Activated CD8-positive, alpha-beta T cell treated with anti-CD3 and anti-CD28 coated beads for 36 hours (primary cell): ENCODE data around the gene ORMDL3. TPM values are rescaled to one million over a fixed set of nuclear protein-coding genes. Genes with fewer than 3 reads are reported as not detected.
"Not testable (repeated sequence)": the region's sequence is repeated elsewhere in the genome, so short reads cannot be mapped to it uniquely, and the experiment has no call there.

Experiments used
- ATAC-seq: fragments of 200-7000 bp; cut with Tn5 transposase; one replicate; pipeline ENCODE4 v1.10.0; 2021; ENCODE audit warnings: mild to moderate bottlenecking, moderate library complexity
- CTCF ChIA-PET: fragments of 350-600 bp; sonication (Branson Sonifier 250); formaldehyde crosslinking; loops from one replicate; lab custom pipeline; 2021; ENCODE audit warnings: antibody characterized with exemption; lab: Charles Lee
- POLR2A ChIA-PET: fragments of 350-600 bp; sonication (Branson Sonifier 250); formaldehyde crosslinking; loops from one replicate; lab custom pipeline; 2021; ENCODE audit warnings: antibody characterized with exemption; lab: Charles Lee
- DNase-seq: peaks from one replicate; pipeline ENCODE4 v3.0.0-alpha.2; 2020
- H3K27ac Mint-ChIP-seq: one replicate; pipeline ENCODE4 v1.8.0; 2021; ENCODE audit warnings: mild to moderate bottlenecking, mixed read lengths
- H3K27me3 Mint-ChIP-seq: one replicate; pipeline ENCODE4 v1.8.0; 2021; ENCODE audit warnings: mixed read lengths
- H3K36me3 Mint-ChIP-seq: one replicate; pipeline ENCODE4 v1.8.0; 2021; ENCODE audit warnings: low read depth, mixed read lengths
- H3K4me1 Mint-ChIP-seq: one replicate; pipeline ENCODE4 v1.8.0; 2021; ENCODE audit warnings: low read depth, mixed read lengths
- H3K4me3 Mint-ChIP-seq: one replicate; pipeline ENCODE4 v1.8.0; 2021; ENCODE audit warnings: mild to moderate bottlenecking, moderate library complexity, mixed read lengths
- H3K9me3 Mint-ChIP-seq: one replicate; pipeline ENCODE4 v1.8.0; 2021; ENCODE audit warnings: mixed read lengths
- CTCF ChIP-seq: fragments of 200-600 bp; IDR thresholded peaks from one replicate; pipeline ENCODE4 v1.8.0; 2022; ENCODE audit warnings: antibody characterized with exemption, mild to moderate bottlenecking
- intact Hi-C: fragments of 100-400 bp; cut with micrococcal nuclease; formaldehyde crosslinking; loops from one replicate; pipeline ENCODE4 v1.10.0; 2022
- total RNA-seq, 2 experiments: library from RNA; stranded (reverse); gene quantifications; one replicate each; pipeline ENCODE4 v1.2.3, GENCODE V29; 2021

Gene ORMDL3
- total RNA-seq, 2 experiments from 2014 or later = 78.8 to 80.5 TPM

- ChIA-PET CTCF (interaction anchor here (1.5 to 1.6 kb wide), 2 partner anchors 9 to 277 kb away, joined by 3 read pairs; no protein-coding TSS in a partner anchor), POLR2A (no interaction called here)
- H3K4me1 Mint-ChIP-seq = peaks cover 22% of the 10 kb centered on the region
- ATAC-seq (no peak), DNase-seq (no peak)
- peaks cover 9% of the 10 kb centered on the region for H3K36me3 Mint-ChIP-seq
- intact Hi-C loops = no loop called here
- no peak overlapping the region for H3K27ac Mint-ChIP-seq
- no peak overlapping the region for H3K4me3 Mint-ChIP-seq
- no peaks in the 10 kb centered on the region for H3K9me3 Mint-ChIP-seq
- H3K27me3 Mint-ChIP-seq = no peaks in the 10 kb centered on the region
- no peak for TF ChIP-seq CTCF
These were observed 28.2 kb downstream of the ORMDL3 start for GRCh38 chr17:39899215-39899614.

GRCh38 chr17:39898088-39898487 is 29.3 kb downstream of the ORMDL3 start:
- no peak for ATAC-seq
- POLR2A ChIA-PET = no interaction called here
- H3K9me3 Mint-ChIP-seq = no peaks in the 10 kb centered on the region

GRCh38 chr17:39894681-39895376 is 32.6 kb downstream of the ORMDL3 start:
- H3K27me3 Mint-ChIP-seq = no peaks in the 10 kb centered on the region
- peak overlapping the region; percentile 47 for H3K27ac Mint-ChIP-seq
- H3K4me3 Mint-ChIP-seq = no peak overlapping the region
- peaks cover 12% of the 10 kb centered on the region for H3K4me1 Mint-ChIP-seq
- no peaks in the 10 kb centered on the region for H3K9me3 Mint-ChIP-seq
- ChIA-PET CTCF (interaction anchor here (0.7 to 3.3 kb wide), 5 partner anchors 10 to 261 kb away, joined by 3 to 16 read pairs (median 3); no protein-coding TSS in a partner anchor), POLR2A (interaction anchor here (0.7 to 1.4 kb wide), 3 partner anchors 10 to 26 kb away, joined by 3 to 6 read pairs (median 5); no protein-coding TSS in a partner anchor)
- H3K36me3 Mint-ChIP-seq = peaks cover 2% of the 10 kb centered on the region
- intact Hi-C loops = no loop called here
- no peak for DNase-seq
- TF ChIP-seq CTCF = no peak
- ATAC-seq = no peak

More at GRCh38 chr17:39898088-39898487, 29.3 kb downstream of the ORMDL3 start:
- Mint-ChIP-seq H3K4me3 (no peak overlapping the region), H3K36me3 (peaks cover 5% of the 10 kb centered on the region), H3K27me3 (no peaks in the 10 kb centered on the region), H3K27ac (no peak overlapping the region), H3K4me1 (peaks cover 14% of the 10 kb centered on the region)
- intact Hi-C loops = no loop called here
- no peak for DNase-seq
- CTCF ChIA-PET = no interaction called here
- no peak for TF ChIP-seq CTCF

GRCh38 chr17:39889200-39889599 is 38.2 kb downstream of the ORMDL3 start:
- intact Hi-C loops = no loop called here
- CTCF ChIA-PET = interaction anchor here (0.9 to 1.2 kb wide), 2 partner anchors 186 to 268 kb away, joined by 3 read pairs; no protein-coding TSS in a partner anchor
- no peaks in the 10 kb centered on the region for H3K9me3 Mint-ChIP-seq
- POLR2A ChIA-PET = no interaction called here
- TF ChIP-seq CTCF = no peak
- DNase-seq (no peak), ATAC-seq (no peak)
- H3K27me3 Mint-ChIP-seq = peaks cover 5% of the 10 kb centered on the region
- no peak overlapping the region for H3K4me3 Mint-ChIP-seq
- H3K27ac Mint-ChIP-seq = no peak overlapping the region
- no peaks in the 10 kb centered on the region for H3K36me3 Mint-ChIP-seq
- no peaks in the 10 kb centered on the region for H3K4me1 Mint-ChIP-seq

GRCh38 chr17:39887078-39887477 is 40.3 kb downstream of the ORMDL3 start:
- H3K9me3 Mint-ChIP-seq = no peaks in the 10 kb centered on the region
- TF ChIP-seq CTCF = no peak
- POLR2A ChIA-PET = no interaction called here

DNA sequence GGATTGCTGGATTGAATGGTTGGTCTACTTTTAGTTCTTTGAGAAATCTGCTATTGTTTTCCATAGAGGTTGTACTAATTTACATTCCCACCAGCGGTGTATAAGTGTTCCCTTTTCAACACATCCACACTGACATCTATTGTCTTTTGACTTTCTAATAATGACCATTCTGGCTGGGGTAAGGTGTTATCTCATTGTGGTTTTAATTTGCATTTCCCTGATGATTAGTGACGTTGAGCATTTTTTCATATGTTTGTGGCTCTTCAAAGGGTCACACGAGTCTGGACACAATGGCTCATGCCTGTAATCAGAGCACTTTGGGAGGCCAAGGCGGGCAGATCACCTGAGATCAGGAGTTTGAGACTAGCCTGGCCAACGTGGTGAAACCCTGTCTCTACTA is 41.3 kb downstream of the ORMDL3 start:
- H3K9me3 Mint-ChIP-seq, ATAC-seq, H3K4me3 Mint-ChIP-seq, DNase-seq, POLR2A ChIA-PET, H3K36me3 Mint-ChIP-seq, H3K27ac Mint-ChIP-seq, intact Hi-C loops, H3K4me1 Mint-ChIP-seq, H3K27me3 Mint-ChIP-seq: not testable (repeated sequence)
- CTCF ChIA-PET = interaction anchor here (1.1 to 1.2 kb wide), 2 partner anchors 13 to 262 kb away, joined by 3 to 5 read pairs; no protein-coding TSS in a partner anchor

More at GRCh38 chr17:39887078-39887477, 40.3 kb downstream of the ORMDL3 start:
- no peaks in the 10 kb centered on the region for H3K36me3 Mint-ChIP-seq
- CTCF ChIA-PET = interaction anchor here (1.2 kb wide), 1 partner anchor 263 kb away, joined by 3 read pairs; no protein-coding TSS in a partner anchor
- no peak overlapping the region for H3K4me3 Mint-ChIP-seq
- DNase-seq = no peak
- H3K27me3 Mint-ChIP-seq = peaks cover 5% of the 10 kb centered on the region
- no peaks in the 10 kb centered on the region for H3K4me1 Mint-ChIP-seq
- ATAC-seq = no peak
- no peak overlapping the region for H3K27ac Mint-ChIP-seq
- intact Hi-C loops = no loop called here
